ENCODE measurements around the gene ANGEL2. TPM values are rescaled to one million over a fixed set of nuclear protein-coding genes. Genes with fewer than 3 reads are reported as not detected.

The ANGEL2 gene
- total RNA-seq, 1 donor from 2014 or later = 55.2 TPM

- TF ChIP-seq POLR2AphosphoS5 (IDR thresholded peaks at IDR 0.05; ENCODE audit: insufficient read depth in 1 of 2, low read depth in 1 of 2) (no peak), CTCF (IDR thresholded peaks at IDR 0.05) (no peak), POLR2A (IDR thresholded peaks at IDR 0.05) (no peak)
- H3K27ac ChIP-seq = no peak overlapping the region
Observed at GRCh38 chr1:212964102-212964501, 51.6 kb downstream of the ANGEL2 start.

GRCh38 chr1:212962509-212962908 is 53.2 kb downstream of the ANGEL2 start:
- no peaks in the 10 kb centered on the region for H3K4me1 ChIP-seq
- H3K4me3 ChIP-seq = no peak overlapping the region
- no peaks in the 10 kb centered on the region for H3K9me3 ChIP-seq
- no peaks in the 10 kb centered on the region for H3K27me3 ChIP-seq
- no peak for DNase-seq (ENCODE audit: extremely low spot score in 2 of 2)
- H3K36me3 ChIP-seq = no peaks in the 10 kb centered on the region
- no peak for TF ChIP-seq CTCF (IDR thresholded peaks at IDR 0.05)
- no peak for TF ChIP-seq POLR2AphosphoS5 (IDR thresholded peaks at IDR 0.05; ENCODE audit: insufficient read depth in 1 of 2, low read depth in 1 of 2)
- TF ChIP-seq POLR2A (IDR thresholded peaks at IDR 0.05) = no peak
- H3K27ac ChIP-seq = no peak overlapping the region
- intact Hi-C loops (cut with DNase I) = no loop called here

More at GRCh38 chr1:212964102-212964501, 51.6 kb downstream of the ANGEL2 start:
- no peak overlapping the region for H3K4me3 ChIP-seq
- H3K9me3 ChIP-seq = no peaks in the 10 kb centered on the region
- no peaks in the 10 kb centered on the region for H3K27me3 ChIP-seq
- intact Hi-C loops (cut with DNase I) = no loop called here
- DNase-seq (ENCODE audit: extremely low spot score in 2 of 2) = no peak
- no peaks in the 10 kb centered on the region for H3K4me1 ChIP-seq
- H3K36me3 ChIP-seq = no peaks in the 10 kb centered on the region

- Histone ChIP-seq H3K27me3 (no peaks in the 10 kb centered on the region), H3K4me3 (no peak overlapping the region), H3K9me3 (no peaks in the 10 kb centered on the region), H3K36me3 (no peaks in the 10 kb centered on the region), H3K4me1 (no peaks in the 10 kb centered on the region), H3K27ac (no peak overlapping the region)
- TF ChIP-seq POLR2A (IDR thresholded peaks at IDR 0.05) = no peak
- TF ChIP-seq CTCF (IDR thresholded peaks at IDR 0.05) = no peak
- no peak for TF ChIP-seq POLR2AphosphoS5 (IDR thresholded peaks at IDR 0.05; ENCODE audit: insufficient read depth in 1 of 2, low read depth in 1 of 2)
- DNase-seq (ENCODE audit: extremely low spot score in 2 of 2) = no peak
- intact Hi-C loops (cut with DNase I) = no loop called here
Observed at GRCh38 chr1:212960932-212961331, 54.7 kb downstream of the ANGEL2 start.

- Histone ChIP-seq H3K4me3 (no peak overlapping the region), H3K27me3 (no peaks in the 10 kb centered on the region), H3K27ac (no peak overlapping the region), H3K9me3 (no peaks in the 10 kb centered on the region), H3K4me1 (no peaks in the 10 kb centered on the region), H3K36me3 (no peaks in the 10 kb centered on the region)
- intact Hi-C loops (cut with DNase I) = no loop called here
- TF ChIP-seq POLR2AphosphoS5 (IDR thresholded peaks at IDR 0.05; ENCODE audit: insufficient read depth in 1 of 2, low read depth in 1 of 2) = no peak
- no peak for TF ChIP-seq POLR2A (IDR thresholded peaks at IDR 0.05)
- no peak for TF ChIP-seq CTCF (IDR thresholded peaks at IDR 0.05)
- no peak for DNase-seq (ENCODE audit: extremely low spot score in 2 of 2)
Observed at GRCh38 chr1:212959266-212960220, 56.1 kb downstream of the ANGEL2 start.

- TF ChIP-seq CTCF (IDR thresholded peaks at IDR 0.05) (no peak), POLR2AphosphoS5 (IDR thresholded peaks at IDR 0.05; ENCODE audit: insufficient read depth in 1 of 2, low read depth in 1 of 2) (no peak), POLR2A (IDR thresholded peaks at IDR 0.05) (no peak)
- H3K4me3 ChIP-seq = no peak overlapping the region
- no peak for DNase-seq (ENCODE audit: extremely low spot score in 2 of 2)
- no peaks in the 10 kb centered on the region for H3K4me1 ChIP-seq
- H3K27ac ChIP-seq = no peak overlapping the region
- no peaks in the 10 kb centered on the region for H3K36me3 ChIP-seq
- H3K27me3 ChIP-seq = no peaks in the 10 kb centered on the region
- intact Hi-C loops (cut with DNase I) = no loop called here
- no peaks in the 10 kb centered on the region for H3K9me3 ChIP-seq
Observed at GRCh38 chr1:212958175-212958574, 57.5 kb downstream of the ANGEL2 start.
